KMS-11 (cell line): Measurements from ENCODE around the gene GASK1B.

Experiments
- H2AFZ ChIP-seq: fragments of 200-600 bp; sonication (generic); 2 replicates; pipeline ENCODE4 v1.6.1; 2016; ENCODE audit warnings: antibody characterized with exemption, mixed run types, low read depth
- H3K27ac ChIP-seq: fragments of 200-600 bp; sonication (generic); 2 replicates; pipeline ENCODE4 v1.6.1; 2016; ENCODE audit warnings: mild to moderate bottlenecking, mixed run types
- H3K27me3 ChIP-seq: fragments of 200-600 bp; sonication (generic); 2 replicates; pipeline ENCODE4 v1.6.1; 2017; ENCODE audit warnings: mild to moderate bottlenecking, low read depth, mixed run types, moderate library complexity; ENCODE audit not compliant: insufficient read depth
- H3K36me3 ChIP-seq: fragments of 200-600 bp; sonication (generic); 2 replicates; pipeline ENCODE4 v1.6.1; 2017; ENCODE audit warnings: mild to moderate bottlenecking, mixed run types; ENCODE audit not compliant: insufficient read depth
- H3K4me1 ChIP-seq: fragments of 200-600 bp; sonication (generic); 2 replicates; pipeline ENCODE4 v1.6.1; 2016; ENCODE audit warnings: mild to moderate bottlenecking, low read depth, mixed run types; ENCODE audit not compliant: poor library complexity, severe bottlenecking
- H3K4me2 ChIP-seq: fragments of 200-600 bp; sonication (generic); 2 replicates; pipeline ENCODE4 v1.7.0; 2016; ENCODE audit warnings: mild to moderate bottlenecking, mixed run types
- H3K4me3 ChIP-seq: fragments of 200-600 bp; sonication (generic); IDR thresholded peaks from 2 replicates; pipeline ENCODE4 v1.6.1; 2017; ENCODE audit warnings: low read depth, low read length, mixed read lengths; ENCODE audit not compliant: insufficient read depth
- H3K79me2 ChIP-seq: fragments of 200-600 bp; sonication (generic); 2 replicates; pipeline ENCODE4 v1.6.1; 2016; ENCODE audit warnings: low read depth, mixed run types; ENCODE audit not compliant: insufficient read depth
- H3K9ac ChIP-seq: fragments of 200-600 bp; sonication (generic); 2 replicates; pipeline ENCODE4 v1.6.1; 2016; ENCODE audit warnings: mild to moderate bottlenecking, mixed run types
- H4K20me1 ChIP-seq: fragments of 200-600 bp; sonication (generic); 2 replicates; pipeline ENCODE4 v1.6.1; 2016; ENCODE audit warnings: mild to moderate bottlenecking, mixed run types; ENCODE audit not compliant: insufficient read depth
- TF ChIP-seq, protein P1 (sequence below): fragments of 200-600 bp; sonication (generic); conservative IDR thresholded peaks from 2 replicates; pipeline ENCODE4 v1.6.1; 2017; ENCODE audit warnings: low read depth, mild to moderate bottlenecking, antibody characterized with exemption, low read length, moderate library complexity, mixed read lengths

Gene GASK1B

DNA sequence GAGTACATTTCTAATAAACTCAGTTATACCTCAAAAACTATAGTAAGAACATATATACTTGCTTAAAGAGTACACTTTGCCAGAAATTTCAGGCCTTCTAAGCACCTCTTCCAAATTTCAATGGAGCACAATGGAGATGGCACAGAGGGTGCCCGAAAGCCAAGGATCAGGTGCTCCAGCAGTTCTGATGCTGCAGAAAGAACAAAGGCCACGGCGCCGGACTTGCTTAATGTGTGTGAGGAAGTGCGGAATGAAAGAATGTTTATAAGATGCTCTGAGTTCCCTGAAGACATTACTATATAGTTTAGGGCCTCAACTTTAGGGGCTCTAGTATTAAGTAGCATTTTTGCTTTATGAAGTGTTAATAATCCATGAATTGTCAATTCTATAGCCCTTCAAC lies 44.3 kb downstream of the GASK1B start:
- no peaks in the 10 kb centered on the region for H4K20me1 ChIP-seq
- TF ChIP-seq, protein P1, sequence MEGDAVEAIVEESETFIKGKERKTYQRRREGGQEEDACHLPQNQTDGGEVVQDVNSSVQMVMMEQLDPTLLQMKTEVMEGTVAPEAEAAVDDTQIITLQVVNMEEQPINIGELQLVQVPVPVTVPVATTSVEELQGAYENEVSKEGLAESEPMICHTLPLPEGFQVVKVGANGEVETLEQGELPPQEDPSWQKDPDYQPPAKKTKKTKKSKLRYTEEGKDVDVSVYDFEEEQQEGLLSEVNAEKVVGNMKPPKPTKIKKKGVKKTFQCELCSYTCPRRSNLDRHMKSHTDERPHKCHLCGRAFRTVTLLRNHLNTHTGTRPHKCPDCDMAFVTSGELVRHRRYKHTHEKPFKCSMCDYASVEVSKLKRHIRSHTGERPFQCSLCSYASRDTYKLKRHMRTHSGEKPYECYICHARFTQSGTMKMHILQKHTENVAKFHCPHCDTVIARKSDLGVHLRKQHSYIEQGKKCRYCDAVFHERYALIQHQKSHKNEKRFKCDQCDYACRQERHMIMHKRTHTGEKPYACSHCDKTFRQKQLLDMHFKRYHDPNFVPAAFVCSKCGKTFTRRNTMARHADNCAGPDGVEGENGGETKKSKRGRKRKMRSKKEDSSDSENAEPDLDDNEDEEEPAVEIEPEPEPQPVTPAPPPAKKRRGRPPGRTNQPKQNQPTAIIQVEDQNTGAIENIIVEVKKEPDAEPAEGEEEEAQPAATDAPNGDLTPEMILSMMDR: no peak
- H3K27me3 ChIP-seq: no peaks in the 10 kb centered on the region
- H3K4me3 ChIP-seq: no peak overlapping the region
- H3K27ac ChIP-seq: no peak overlapping the region
- no peaks in the 10 kb centered on the region for H3K36me3 ChIP-seq
- H3K4me2 ChIP-seq: no peak overlapping the region
- no peak overlapping the region for H2AFZ ChIP-seq
- H3K9ac ChIP-seq: no peak overlapping the region
- H3K4me1 ChIP-seq: no peaks in the 10 kb centered on the region
- no peaks in the 10 kb centered on the region for H3K79me2 ChIP-seq

DNA sequence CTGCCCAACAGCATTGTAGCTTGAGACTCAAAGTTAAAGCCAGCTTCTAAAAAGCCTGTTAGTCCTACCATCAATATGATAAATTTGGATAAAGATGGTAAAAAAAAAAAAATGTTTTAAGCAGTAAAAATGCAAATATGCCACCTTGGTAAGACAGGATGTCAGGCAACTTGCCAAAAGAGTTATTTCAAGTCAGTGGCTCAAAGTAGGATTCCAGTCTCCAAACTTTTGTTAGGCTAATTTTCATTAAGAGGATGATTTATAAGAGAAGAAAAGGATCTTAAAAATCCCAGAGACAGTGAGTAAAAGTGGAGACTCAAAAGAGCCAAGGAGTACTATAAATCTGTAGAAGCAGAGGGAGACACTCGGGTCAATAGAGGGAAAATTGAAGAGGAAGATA lies 47.5 kb downstream of the GASK1B start:
- Histone ChIP-seq H3K4me3 (no peak overlapping the region), H3K9ac (no peak overlapping the region), H3K36me3 (no peaks in the 10 kb centered on the region), H2AFZ (no peak overlapping the region), H3K4me2 (no peak overlapping the region), H4K20me1 (no peaks in the 10 kb centered on the region), H3K27me3 (no peaks in the 10 kb centered on the region), H3K4me1 (no peaks in the 10 kb centered on the region), H3K79me2 (no peaks in the 10 kb centered on the region), H3K27ac (no peak overlapping the region)
- TF ChIP-seq, protein P1: no peak
